ENCODE data around the gene GPR42.
"Not testable (repeated sequence)": the region's sequence is repeated elsewhere in the genome, so short reads cannot be mapped to it uniquely, and the experiment has no call there.

GPR42 gene

GRCh38 chr19:35377656-35378055, 6.8 kb downstream of the GPR42 start:
- no peak for DNase-seq (ENCODE audit: low spot score)
- H2BK5ac ChIP-seq (ENCODE audit: low read length): no peak overlapping the region
- H3K9me3 ChIP-seq (replicated peaks in 1 of 2; ENCODE audit: control insufficient read depth in 2 of 2, insufficient read depth in 1 of 2, low read depth in 1 of 2, low read length in 2 of 2): peaks cover 0 to 2% of the 10 kb centered on the region in 2 donors
- H4K8ac ChIP-seq (ENCODE audit: low read depth, low read length): no peak overlapping the region
- no peaks in the 10 kb centered on the region for H3K79me1 ChIP-seq (ENCODE audit: low read depth, low read length)
- H2BK15ac ChIP-seq (ENCODE audit: low read length): no peak overlapping the region
- no peak overlapping the region for H3K4ac ChIP-seq (ENCODE audit: low read length)
- H3K36me3 ChIP-seq (replicated peaks in 1 of 2; ENCODE audit: control insufficient read depth in 2 of 2, insufficient read depth in 2 of 2, low read length in 2 of 2): no peaks in the 10 kb centered on the region
- H3K9ac ChIP-seq (ENCODE audit: low read depth, low read length, poor library complexity): no peak overlapping the region
- no peak overlapping the region for H3K23ac ChIP-seq (ENCODE audit: low read depth, low read length, poor library complexity)
- no peaks in the 10 kb centered on the region for H3K27me3 ChIP-seq (ENCODE audit: control insufficient read depth in 3 of 3, insufficient read depth in 3 of 3, low read depth in 1 of 3, low read length in 3 of 3)
- H3K4me1 ChIP-seq (ENCODE audit: control insufficient read depth in 2 of 2, insufficient read depth in 1 of 2, low read depth in 1 of 2, low read length in 2 of 2): no peaks in the 10 kb centered on the region
- H3K18ac ChIP-seq (ENCODE audit: low read length): no peak overlapping the region
- H2BK12ac ChIP-seq (ENCODE audit: low read length): no peak overlapping the region
- H2BK120ac ChIP-seq (ENCODE audit: low read depth, low read length): no peak overlapping the region
- H4K91ac ChIP-seq (ENCODE audit: low read depth, low read length, poor library complexity): no peak overlapping the region
- no peak overlapping the region for H3K4me3 ChIP-seq (ENCODE audit: low read length in 2 of 2)
- WGBS, 2 donors (ENCODE audit: extremely low coverage in 2 of 2, insufficient read length in 2 of 2, insufficient replicate concordance in 1 of 2): 100% methylated on average over 1 of the region's 1 CpG
- no peak overlapping the region for H3K4me2 ChIP-seq (ENCODE audit: insufficient read depth, low read length, poor library complexity, severe bottlenecking)
- no peak overlapping the region for H2AFZ ChIP-seq (ENCODE audit: low read length)
- H3K27ac ChIP-seq (replicated peaks; ENCODE audit: low read length): no peak overlapping the region
- no peak overlapping the region for H2AK5ac ChIP-seq (ENCODE audit: low read depth, low read length)
- no peak overlapping the region for H3K14ac ChIP-seq (ENCODE audit: low read length)

DNA sequence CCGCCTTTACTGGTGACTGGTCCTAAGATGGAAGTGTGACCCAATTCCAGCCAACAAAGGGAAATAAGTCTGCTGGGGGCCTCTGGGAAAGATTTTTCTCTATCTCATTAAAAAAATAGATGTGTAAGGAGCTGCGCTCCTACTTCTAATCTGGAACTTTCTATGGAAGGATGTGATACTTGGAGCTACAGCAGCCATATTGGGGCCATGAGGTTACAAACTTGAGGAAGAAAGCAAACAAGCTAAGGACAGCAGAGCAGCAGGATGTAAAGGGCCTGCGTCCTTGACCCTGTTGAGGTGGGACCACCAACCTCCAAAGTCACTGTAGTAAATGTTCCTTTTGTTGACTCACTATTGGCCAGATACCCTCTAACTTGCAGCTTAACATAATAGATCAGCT, 7.5 kb downstream of the GPR42 start:
- no peak overlapping the region for H2BK120ac ChIP-seq (ENCODE audit: low read depth, low read length)
- H4K91ac ChIP-seq (ENCODE audit: low read depth, low read length, poor library complexity): no peak overlapping the region
- no peak overlapping the region for H3K4me3 ChIP-seq (ENCODE audit: low read length in 2 of 2)

DNA sequence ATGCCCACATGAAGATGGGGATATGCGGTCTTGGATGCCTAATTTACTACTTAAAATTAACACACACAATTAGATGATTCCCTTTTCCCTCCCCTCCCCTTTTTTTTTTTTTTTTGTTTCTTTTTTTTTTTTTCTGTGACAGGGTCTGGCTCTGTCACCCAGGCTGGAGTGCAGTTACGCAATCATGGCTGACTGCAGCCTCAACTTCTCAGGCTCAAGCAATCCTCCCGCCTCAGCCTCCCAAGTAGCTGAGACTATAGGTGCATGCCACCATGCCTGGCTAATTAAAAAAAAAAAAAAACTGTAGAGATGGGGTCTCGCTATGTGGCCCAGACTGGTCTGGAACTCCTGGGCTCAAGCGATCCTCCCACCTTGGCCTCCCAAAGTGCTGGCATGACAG, 8.7 kb downstream of the GPR42 start:
- not testable (repeated sequence) for H3K36me3 ChIP-seq (replicated peaks in 1 of 2; ENCODE audit: control insufficient read depth in 2 of 2, insufficient read depth in 2 of 2, low read length in 2 of 2); H3K18ac ChIP-seq (ENCODE audit: low read length); H3K9me3 ChIP-seq (replicated peaks in 1 of 2; ENCODE audit: control insufficient read depth in 2 of 2, insufficient read depth in 1 of 2, low read depth in 1 of 2, low read length in 2 of 2); H2BK12ac ChIP-seq (ENCODE audit: low read length); H2BK15ac ChIP-seq (ENCODE audit: low read length); H4K91ac ChIP-seq (ENCODE audit: low read depth, low read length, poor library complexity); H4K8ac ChIP-seq (ENCODE audit: low read depth, low read length); H3K79me1 ChIP-seq (ENCODE audit: low read depth, low read length); H3K4me3 ChIP-seq (ENCODE audit: low read length in 2 of 2); H2BK120ac ChIP-seq (ENCODE audit: low read depth, low read length); H3K27ac ChIP-seq (replicated peaks; ENCODE audit: low read length); H3K27me3 ChIP-seq (ENCODE audit: control insufficient read depth in 3 of 3, insufficient read depth in 3 of 3, low read depth in 1 of 3, low read length in 3 of 3); DNase-seq (ENCODE audit: low spot score); H3K23ac ChIP-seq (ENCODE audit: low read depth, low read length, poor library complexity); H3K4me1 ChIP-seq (ENCODE audit: control insufficient read depth in 2 of 2, insufficient read depth in 1 of 2, low read depth in 1 of 2, low read length in 2 of 2); H2AFZ ChIP-seq (ENCODE audit: low read length); H3K4ac ChIP-seq (ENCODE audit: low read length); H3K9ac ChIP-seq (ENCODE audit: low read depth, low read length, poor library complexity); H3K14ac ChIP-seq (ENCODE audit: low read length); H3K4me2 ChIP-seq (ENCODE audit: insufficient read depth, low read length, poor library complexity, severe bottlenecking); H2BK5ac ChIP-seq (ENCODE audit: low read length); H2AK5ac ChIP-seq (ENCODE audit: low read depth, low read length)
- WGBS, 2 donors (ENCODE audit: extremely low coverage in 2 of 2, insufficient read length in 2 of 2, insufficient replicate concordance in 1 of 2): no CpG with 5 or more reads among the region's 5 CpGs

More for the DNA sequence above, 7.5 kb downstream of the GPR42 start:
- no peak overlapping the region for H3K9ac ChIP-seq (ENCODE audit: low read depth, low read length, poor library complexity)
- no peak overlapping the region for H2AK5ac ChIP-seq (ENCODE audit: low read depth, low read length)
- no peak overlapping the region for H3K18ac ChIP-seq (ENCODE audit: low read length)
- H2BK5ac ChIP-seq (ENCODE audit: low read length): no peak overlapping the region
- DNase-seq (ENCODE audit: low spot score): no peak
- no peak overlapping the region for H3K23ac ChIP-seq (ENCODE audit: low read depth, low read length, poor library complexity)
- peaks cover 0 to 2% of the 10 kb centered on the region in 2 donors for H3K9me3 ChIP-seq (replicated peaks in 1 of 2; ENCODE audit: control insufficient read depth in 2 of 2, insufficient read depth in 1 of 2, low read depth in 1 of 2, low read length in 2 of 2)
- no peak overlapping the region for H2BK15ac ChIP-seq (ENCODE audit: low read length)
- no peak overlapping the region for H3K27ac ChIP-seq (replicated peaks; ENCODE audit: low read length)
- no peaks in the 10 kb centered on the region for H3K36me3 ChIP-seq (replicated peaks in 1 of 2; ENCODE audit: control insufficient read depth in 2 of 2, insufficient read depth in 2 of 2, low read length in 2 of 2)
- H3K4me2 ChIP-seq (ENCODE audit: insufficient read depth, low read length, poor library complexity, severe bottlenecking): no peak overlapping the region
- H3K14ac ChIP-seq (ENCODE audit: low read length): no peak overlapping the region
- no peak overlapping the region for H2BK12ac ChIP-seq (ENCODE audit: low read length)
- no peaks in the 10 kb centered on the region for H3K79me1 ChIP-seq (ENCODE audit: low read depth, low read length)
- H3K4me1 ChIP-seq (ENCODE audit: control insufficient read depth in 2 of 2, insufficient read depth in 1 of 2, low read depth in 1 of 2, low read length in 2 of 2): no peaks in the 10 kb centered on the region
- H2AFZ ChIP-seq (ENCODE audit: low read length): no peak overlapping the region
- H4K8ac ChIP-seq (ENCODE audit: low read depth, low read length): no peak overlapping the region
- no CpG with 5 or more reads among the region's 3 CpGs for WGBS, 2 donors (ENCODE audit: extremely low coverage in 2 of 2, insufficient read length in 2 of 2, insufficient replicate concordance in 1 of 2)
- no peaks in the 10 kb centered on the region for H3K27me3 ChIP-seq (ENCODE audit: control insufficient read depth in 3 of 3, insufficient read depth in 3 of 3, low read depth in 1 of 3, low read length in 3 of 3)
- no peak overlapping the region for H3K4ac ChIP-seq (ENCODE audit: low read length)

DNA sequence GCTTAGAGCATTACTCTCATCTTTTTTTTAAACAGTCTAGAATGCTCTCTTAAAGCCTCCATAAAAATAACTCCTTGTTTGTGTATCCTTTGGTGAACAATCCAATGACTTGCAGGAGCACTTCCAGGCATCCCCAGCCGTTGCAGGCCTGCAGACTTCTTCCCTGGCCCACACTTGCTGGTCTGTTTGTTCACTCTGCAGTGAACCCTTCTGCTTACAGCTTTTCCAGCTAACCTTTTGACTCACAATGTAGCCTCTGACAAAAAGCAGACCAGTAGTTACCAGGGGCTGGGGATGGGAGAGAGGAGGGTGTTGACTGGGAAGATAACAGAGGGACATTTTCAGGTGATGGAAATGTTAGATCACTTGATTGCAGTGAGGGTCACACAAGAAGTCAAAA, 9.1 kb downstream of the GPR42 start:
- Histone ChIP-seq H2BK15ac (ENCODE audit: low read length) (no peak overlapping the region), H3K27ac (replicated peaks; ENCODE audit: low read length) (no peak overlapping the region), H3K4me1 (ENCODE audit: control insufficient read depth in 2 of 2, insufficient read depth in 1 of 2, low read depth in 1 of 2, low read length in 2 of 2) (no peaks in the 10 kb centered on the region), H3K9ac (ENCODE audit: low read depth, low read length, poor library complexity) (no peak overlapping the region), H4K8ac (ENCODE audit: low read depth, low read length) (no peak overlapping the region), H3K18ac (ENCODE audit: low read length) (no peak overlapping the region), H3K4me3 (ENCODE audit: low read length in 2 of 2) (no peak overlapping the region), H2BK12ac (ENCODE audit: low read length) (no peak overlapping the region), H3K23ac (ENCODE audit: low read depth, low read length, poor library complexity) (no peak overlapping the region), H2AK5ac (ENCODE audit: low read depth, low read length) (no peak overlapping the region), H4K91ac (ENCODE audit: low read depth, low read length, poor library complexity) (no peak overlapping the region), H3K14ac (ENCODE audit: low read length) (no peak overlapping the region), H3K27me3 (ENCODE audit: control insufficient read depth in 3 of 3, insufficient read depth in 3 of 3, low read depth in 1 of 3, low read length in 3 of 3) (no peaks in the 10 kb centered on the region), H3K79me1 (ENCODE audit: low read depth, low read length) (no peaks in the 10 kb centered on the region), H3K36me3 (replicated peaks in 1 of 2; ENCODE audit: control insufficient read depth in 2 of 2, insufficient read depth in 2 of 2, low read length in 2 of 2) (no peaks in the 10 kb centered on the region), H3K4ac (ENCODE audit: low read length) (no peak overlapping the region), H2AFZ (ENCODE audit: low read length) (no peak overlapping the region), H3K4me2 (ENCODE audit: insufficient read depth, low read length, poor library complexity, severe bottlenecking) (no peak overlapping the region), H2BK120ac (ENCODE audit: low read depth, low read length) (no peak overlapping the region), H2BK5ac (ENCODE audit: low read length) (no peak overlapping the region), H3K9me3 (replicated peaks in 1 of 2; ENCODE audit: control insufficient read depth in 2 of 2, insufficient read depth in 1 of 2, low read depth in 1 of 2, low read length in 2 of 2) (peaks cover 0 to 2% of the 10 kb centered on the region in 2 donors)
- DNase-seq (ENCODE audit: low spot score): no peak
- no CpG with 5 or more reads among the region's 1 CpG for WGBS, 2 donors (ENCODE audit: extremely low coverage in 2 of 2, insufficient read length in 2 of 2, insufficient replicate concordance in 1 of 2)
